Fibroblast of lung (primary cell): ENCODE data around the gene ANKUB1. TPM values are rescaled to one million over a fixed set of nuclear protein-coding genes. Genes with fewer than 3 reads are reported as not detected.

ENCODE experiments used
- DNase-seq, 2 donors: peaks; one replicate each; pipeline versions ENCODE4 v3.0.0 to v3.0.0-alpha.2; 2010; ENCODE audit warnings: low read depth in 2 of 2
- H2AFZ ChIP-seq: 2 replicates; pipeline ENCODE4 v1.5.1; 2012; ENCODE audit warnings: low read length, control low read depth, inconsistent platforms
- H3K27ac ChIP-seq: 2 replicates; pipeline ENCODE4 v1.5.1; 2011; ENCODE audit warnings: low read length, control low read depth; ENCODE audit not compliant: insufficient read depth
- H3K27me3 ChIP-seq: 2 replicates; pipeline ENCODE4 v1.5.1; 2011; ENCODE audit warnings: mild to moderate bottlenecking, low read length; ENCODE audit not compliant: control insufficient read depth, insufficient read depth
- H3K36me3 ChIP-seq: 2 replicates; pipeline ENCODE4 v1.5.1; 2011; ENCODE audit warnings: low read length; ENCODE audit not compliant: control insufficient read depth, insufficient read depth
- H3K4me1 ChIP-seq: 2 replicates; pipeline ENCODE4 v1.5.1; 2011; ENCODE audit warnings: low read length; ENCODE audit not compliant: control insufficient read depth, insufficient read depth; ENCODE audit errors: extremely low read depth
- H3K4me2 ChIP-seq: 2 replicates; pipeline ENCODE4 v1.5.1; 2011; ENCODE audit warnings: low read length, control low read depth; ENCODE audit not compliant: insufficient read depth; ENCODE audit errors: extremely low read depth
- H3K4me3 ChIP-seq, 4 experiments: fragments of 200-600 bp in 1 of 4; sonication (generic) in 1 of 4; replicated peaks in 1 of 4; 2 replicates each; pipeline ENCODE4 v1.5.1; 2011 to 2016; ENCODE audit warnings: low read length in 4 of 4, low read depth in 3 of 4, mild to moderate bottlenecking in 3 of 4, control low read depth in 2 of 4, inconsistent platforms in 1 of 4, mixed read lengths in 1 of 4; ENCODE audit not compliant: insufficient read depth in 1 of 4; ENCODE audit errors: control extremely low read depth in 1 of 4
- H3K79me2 ChIP-seq: 2 replicates; pipeline ENCODE4 v1.5.1; 2012; ENCODE audit warnings: mild to moderate bottlenecking, low read length, inconsistent platforms; ENCODE audit not compliant: control insufficient read depth, insufficient read depth
- H3K9ac ChIP-seq: 2 replicates; pipeline ENCODE4 v1.5.1; 2011; ENCODE audit warnings: mild to moderate bottlenecking, low read length, control low read depth; ENCODE audit not compliant: insufficient read depth
- H3K9me3 ChIP-seq: 2 replicates; pipeline ENCODE4 v1.5.1; 2012; ENCODE audit warnings: low read depth, low read length; ENCODE audit not compliant: control insufficient read depth, insufficient read depth
- H4K20me1 ChIP-seq: 2 replicates; pipeline ENCODE4 v1.5.1; 2011; ENCODE audit warnings: low read length; ENCODE audit not compliant: control insufficient read depth, insufficient read depth; ENCODE audit errors: extremely low read depth
- CTCF ChIP-seq, 2 donors: IDR thresholded peaks in 1 of 2; conservative IDR thresholded peaks in 1 of 2; 1 replicate in 1 of 2; 2 replicates in 1 of 2; pipeline ENCODE4 v1.5.1; 2011 to 2012; ENCODE audit warnings: low read length in 2 of 2, control low read depth in 1 of 2, inconsistent platforms in 1 of 2, low read depth in 1 of 2, mild to moderate bottlenecking in 1 of 2
- EZH2 ChIP-seq: IDR thresholded peaks from 2 replicates; pipeline ENCODE4 v1.5.1; 2012; ENCODE audit warnings: low read length, control low read depth, mild to moderate bottlenecking; ENCODE audit errors: missing control alignments
- polyA plus RNA-seq, 2 donors: library from polyadenylated mRNA; depleted of rRNA in 1 of 2; stranded (reverse) in 1 of 2; unstranded in 1 of 2; fragments of >200 nt; gene quantifications; 2 replicates each; pipeline ENCODE4 v1.2.1, GENCODE V29; 2011 to 2012; ENCODE audit warnings: missing spikeins in 1 of 2
- total RNA-seq: library from RNA; depleted of rRNA; stranded (reverse); fragments of >200 nt; gene quantifications from 2 replicates; pipeline ENCODE4 v1.2.1, GENCODE V29; 2014

The ANKUB1 gene
- total and polyA plus RNA-seq, 2 donors (not counting 1 experiment from before 2014, with no cell fraction given), result not detected

GRCh38 chr3:149767720-149768119 lies 24.6 kb downstream of the ANKUB1 start:
- H3K4me3 ChIP-seq, result no peak overlapping the region
- peaks cover 15% of the 10 kb centered on the region for H3K27me3 ChIP-seq
- H3K36me3 ChIP-seq, result no peaks in the 10 kb centered on the region
- H3K79me2 ChIP-seq, result no peaks in the 10 kb centered on the region
- H3K4me2 ChIP-seq, result no peak overlapping the region
- H3K4me1 ChIP-seq, result no peaks in the 10 kb centered on the region
- no peak overlapping the region for H2AFZ ChIP-seq
- H3K9me3 ChIP-seq, result no peaks in the 10 kb centered on the region
- DNase-seq, result no peak
- no peak for TF ChIP-seq EZH2
- no peak for TF ChIP-seq CTCF (conservative IDR thresholded peaks at IDR 0.05 in 1 of 2, IDR thresholded peaks at IDR 0.05 in 1 of 2; ENCODE audit: low read depth in 1 of 2, low read length in 2 of 2)
- H3K27ac ChIP-seq, result no peak overlapping the region
- H3K9ac ChIP-seq, result no peak overlapping the region
- no peaks in the 10 kb centered on the region for H4K20me1 ChIP-seq

- DNase-seq, result peak; percentile 36 to 67
- peak; percentile 57 to 67 for TF ChIP-seq CTCF (conservative IDR thresholded peaks at IDR 0.05 in 1 of 2, IDR thresholded peaks at IDR 0.05 in 1 of 2; ENCODE audit: low read depth in 1 of 2, low read length in 2 of 2)
- no peak for TF ChIP-seq EZH2
- H2AFZ ChIP-seq, result no peak overlapping the region
Measured at GRCh38 chr3:149765762-149766334, 26.5 kb downstream of the ANKUB1 start.

GRCh38 chr3:149764302-149764701 lies 28.1 kb downstream of the ANKUB1 start:
- H3K4me3 ChIP-seq, result no peak overlapping the region
- H3K27me3 ChIP-seq, result peaks cover 21% of the 10 kb centered on the region
- no peaks in the 10 kb centered on the region for H3K36me3 ChIP-seq
- H2AFZ ChIP-seq, result no peak overlapping the region
- no peaks in the 10 kb centered on the region for H4K20me1 ChIP-seq
- H3K79me2 ChIP-seq, result no peaks in the 10 kb centered on the region
- TF ChIP-seq EZH2 (no peak), CTCF (conservative IDR thresholded peaks at IDR 0.05 in 1 of 2, IDR thresholded peaks at IDR 0.05 in 1 of 2; ENCODE audit: low read depth in 1 of 2, low read length in 2 of 2) (no peak)
- H3K9ac ChIP-seq, result no peak overlapping the region
- H3K27ac ChIP-seq, result no peak overlapping the region
- no peaks in the 10 kb centered on the region for H3K9me3 ChIP-seq
- no peaks in the 10 kb centered on the region for H3K4me1 ChIP-seq
- H3K4me2 ChIP-seq, result no peak overlapping the region
- no peak for DNase-seq

More at GRCh38 chr3:149765762-149766334, 26.5 kb downstream of the ANKUB1 start:
- no peaks in the 10 kb centered on the region for H3K4me1 ChIP-seq
- H3K79me2 ChIP-seq, result no peaks in the 10 kb centered on the region
- no peak overlapping the region for H3K27ac ChIP-seq
- no peak overlapping the region for H3K4me3 ChIP-seq
- H4K20me1 ChIP-seq, result no peaks in the 10 kb centered on the region
- H3K9ac ChIP-seq, result no peak overlapping the region
- H3K36me3 ChIP-seq, result no peaks in the 10 kb centered on the region
- H3K27me3 ChIP-seq, result peaks cover 21% of the 10 kb centered on the region
- H3K4me2 ChIP-seq, result no peak overlapping the region
- H3K9me3 ChIP-seq, result no peaks in the 10 kb centered on the region
